Endothelial cell of umbilical vein (primary cell): ENCODE data around the gene PERCC1.

ENCODE experiments used
- CTCF ChIP-seq, 2 donors: IDR thresholded peaks; 1 replicate in 1 of 2; 2 replicates in 1 of 2; pipeline ENCODE4 v1.5.1; 2011; ENCODE audit warnings: low read length in 2 of 2, mild to moderate bottlenecking in 2 of 2, moderate library complexity in 2 of 2, control low read depth in 1 of 2, inconsistent platforms in 1 of 2, low read depth in 1 of 2; ENCODE audit not compliant: insufficient read depth in 1 of 2; ENCODE audit errors: extremely low read depth in 1 of 2
- EZH2 ChIP-seq: IDR thresholded peaks from 2 replicates; pipeline ENCODE4 v1.6.1; 2012; ENCODE audit warnings: borderline replicate concordance, low read depth, mild to moderate bottlenecking, moderate library complexity, low read length, inconsistent platforms; ENCODE audit not compliant: severe bottlenecking
- MAX ChIP-seq: IDR thresholded peaks from 2 replicates; pipeline ENCODE4 v1.6.1; 2011; ENCODE audit not compliant: insufficient read depth, insufficient read length
- POLR2A ChIP-seq: IDR thresholded peaks from 2 replicates; pipeline ENCODE4 v1.6.1; 2012; ENCODE audit warnings: low read depth, mild to moderate bottlenecking, control low read depth, low read length

- TF ChIP-seq CTCF (IDR thresholded peaks at IDR 0.05; ENCODE audit: extremely low read depth in 1 of 2, insufficient read depth in 1 of 2, low read depth in 1 of 2, low read length in 2 of 2) (no peak), POLR2A (no peak), EZH2 (no peak), MAX (no peak)
These were observed 29.7 kb upstream of the PERCC1 start for GRCh38 chr16:1401061-1401757.
